ENCODE results near the gene TOLLIP. TPM values are rescaled to one million over a fixed set of nuclear protein-coding genes. Genes with fewer than 3 reads are reported as not detected.
A peak's percentile ranks its signal among the peaks of the same experiment; 100 is the strongest.

TOLLIP gene
- polyA plus RNA-seq, 2 donors = 44.4 to 68.0 TPM

GRCh38 chr11:1262172-1263006 lies 47.0 kb downstream of the TOLLIP start:
- peak overlapping the region; percentile 21 to 80 for H3K27ac ChIP-seq (ENCODE audit: low read depth in 2 of 2, low read length in 1 of 2)
- H3K4me3 ChIP-seq (ENCODE audit: low read depth in 1 of 2, low read length in 2 of 2) = peak overlapping the region; percentile 25 to 42
- 9 to 11% methylated on average over 28 to 31 of the region's 31 CpGs for WGBS, 2 donors
- no peaks in the 10 kb centered on the region for H3K36me3 ChIP-seq (ENCODE audit: control insufficient read depth in 2 of 2, insufficient read depth in 2 of 2, low read length in 1 of 2)
- H3K27me3 ChIP-seq (ENCODE audit: control insufficient read depth in 1 of 2, insufficient read depth in 2 of 2, low read length in 2 of 2) = no peaks in the 10 kb centered on the region
- H3K4me1 ChIP-seq (ENCODE audit: control insufficient read depth in 2 of 2, insufficient read depth in 2 of 2, low read length in 1 of 2) = peaks cover 7 to 10% of the 10 kb centered on the region in 2 donors
- H3K9me3 ChIP-seq (ENCODE audit: control insufficient read depth in 2 of 2, insufficient read depth in 1 of 2, low read depth in 1 of 2, low read length in 1 of 2) = no peaks in the 10 kb centered on the region

GRCh38 chr11:1261241-1262071 lies 48.0 kb downstream of the TOLLIP start:
- H3K27me3 ChIP-seq (ENCODE audit: control insufficient read depth in 1 of 2, insufficient read depth in 2 of 2, low read length in 2 of 2) = no peaks in the 10 kb centered on the region
- H3K9me3 ChIP-seq (ENCODE audit: control insufficient read depth in 2 of 2, insufficient read depth in 1 of 2, low read depth in 1 of 2, low read length in 1 of 2) = no peaks in the 10 kb centered on the region
- no peaks in the 10 kb centered on the region for H3K36me3 ChIP-seq (ENCODE audit: control insufficient read depth in 2 of 2, insufficient read depth in 2 of 2, low read length in 1 of 2)
- H3K4me3 ChIP-seq (ENCODE audit: low read depth in 1 of 2, low read length in 2 of 2) = no peak overlapping the region
- no peak overlapping the region for H3K27ac ChIP-seq (ENCODE audit: low read depth in 2 of 2, low read length in 1 of 2)
- H3K4me1 ChIP-seq (ENCODE audit: control insufficient read depth in 2 of 2, insufficient read depth in 2 of 2, low read length in 1 of 2) = peaks cover 7 to 10% of the 10 kb centered on the region in 2 donors
- WGBS, 2 donors = 80 to 81% methylated on average over 32 to 39 of the region's 39 CpGs

- Histone ChIP-seq H3K4me3 (ENCODE audit: low read depth in 1 of 2, low read length in 2 of 2) (no peak overlapping the region), H3K27ac (ENCODE audit: low read depth in 2 of 2, low read length in 1 of 2) (no peak overlapping the region), H3K9me3 (ENCODE audit: control insufficient read depth in 2 of 2, insufficient read depth in 1 of 2, low read depth in 1 of 2, low read length in 1 of 2) (no peaks in the 10 kb centered on the region), H3K4me1 (ENCODE audit: control insufficient read depth in 2 of 2, insufficient read depth in 2 of 2, low read length in 1 of 2) (peaks cover 7 to 10% of the 10 kb centered on the region in 2 donors), H3K36me3 (ENCODE audit: control insufficient read depth in 2 of 2, insufficient read depth in 2 of 2, low read length in 1 of 2) (no peaks in the 10 kb centered on the region), H3K27me3 (ENCODE audit: control insufficient read depth in 1 of 2, insufficient read depth in 2 of 2, low read length in 2 of 2) (no peaks in the 10 kb centered on the region)
- 82 to 85% methylated on average over 17 of the region's 17 CpGs for WGBS, 2 donors
These were observed 48.8 kb downstream of the TOLLIP start for GRCh38 chr11:1260620-1261019.

- 60 to 67% methylated on average over 6 to 10 of the region's 10 CpGs for WGBS, 2 donors
- H3K36me3 ChIP-seq (ENCODE audit: control insufficient read depth in 2 of 2, insufficient read depth in 2 of 2, low read length in 1 of 2) = no peaks in the 10 kb centered on the region
- no peak overlapping the region for H3K27ac ChIP-seq (ENCODE audit: low read depth in 2 of 2, low read length in 1 of 2)
- peaks cover 7 to 10% of the 10 kb centered on the region in 2 donors for H3K4me1 ChIP-seq (ENCODE audit: control insufficient read depth in 2 of 2, insufficient read depth in 2 of 2, low read length in 1 of 2)
- H3K27me3 ChIP-seq (ENCODE audit: control insufficient read depth in 1 of 2, insufficient read depth in 2 of 2, low read length in 2 of 2) = no peaks in the 10 kb centered on the region
- no peaks in the 10 kb centered on the region for H3K9me3 ChIP-seq (ENCODE audit: control insufficient read depth in 2 of 2, insufficient read depth in 1 of 2, low read depth in 1 of 2, low read length in 1 of 2)
- no peak overlapping the region for H3K4me3 ChIP-seq (ENCODE audit: low read depth in 1 of 2, low read length in 2 of 2)
These were observed 49.4 kb downstream of the TOLLIP start for GRCh38 chr11:1260023-1260501.

GRCh38 chr11:1259561-1259960 lies 49.9 kb downstream of the TOLLIP start:
- H3K27me3 ChIP-seq (ENCODE audit: control insufficient read depth in 1 of 2, insufficient read depth in 2 of 2, low read length in 2 of 2) = no peaks in the 10 kb centered on the region
- H3K36me3 ChIP-seq (ENCODE audit: control insufficient read depth in 2 of 2, insufficient read depth in 2 of 2, low read length in 1 of 2) = no peaks in the 10 kb centered on the region
- no peaks in the 10 kb centered on the region for H3K9me3 ChIP-seq (ENCODE audit: control insufficient read depth in 2 of 2, insufficient read depth in 1 of 2, low read depth in 1 of 2, low read length in 1 of 2)
- WGBS, 2 donors = 81 to 86% methylated on average over 9 of the region's 9 CpGs
- no peak overlapping the region for H3K4me3 ChIP-seq (ENCODE audit: low read depth in 1 of 2, low read length in 2 of 2)
- peaks cover 7 to 10% of the 10 kb centered on the region in 2 donors for H3K4me1 ChIP-seq (ENCODE audit: control insufficient read depth in 2 of 2, insufficient read depth in 2 of 2, low read length in 1 of 2)
- no peak overlapping the region for H3K27ac ChIP-seq (ENCODE audit: low read depth in 2 of 2, low read length in 1 of 2)

- H3K4me1 ChIP-seq (ENCODE audit: control insufficient read depth in 2 of 2, insufficient read depth in 2 of 2, low read length in 1 of 2) = peaks cover 7 to 10% of the 10 kb centered on the region in 2 donors
- no peaks in the 10 kb centered on the region for H3K27me3 ChIP-seq (ENCODE audit: control insufficient read depth in 1 of 2, insufficient read depth in 2 of 2, low read length in 2 of 2)
- no peak overlapping the region for H3K27ac ChIP-seq (ENCODE audit: low read depth in 2 of 2, low read length in 1 of 2)
- WGBS, 2 donors = 49 to 60% methylated on average over 4 to 7 of the region's 7 CpGs
- no peaks in the 10 kb centered on the region for H3K36me3 ChIP-seq (ENCODE audit: control insufficient read depth in 2 of 2, insufficient read depth in 2 of 2, low read length in 1 of 2)
- no peaks in the 10 kb centered on the region for H3K9me3 ChIP-seq (ENCODE audit: control insufficient read depth in 2 of 2, insufficient read depth in 1 of 2, low read depth in 1 of 2, low read length in 1 of 2)
- no peak overlapping the region for H3K4me3 ChIP-seq (ENCODE audit: low read depth in 1 of 2, low read length in 2 of 2)
These were observed 50.4 kb downstream of the TOLLIP start for GRCh38 chr11:1259076-1259461.

- H3K9me3 ChIP-seq (ENCODE audit: control insufficient read depth in 2 of 2, insufficient read depth in 1 of 2, low read depth in 1 of 2, low read length in 1 of 2) = no peaks in the 10 kb centered on the region
- WGBS, 2 donors = 59 to 61% methylated on average over 13 of the region's 13 CpGs
- no peaks in the 10 kb centered on the region for H3K27me3 ChIP-seq (ENCODE audit: control insufficient read depth in 1 of 2, insufficient read depth in 2 of 2, low read length in 2 of 2)
- peaks cover 7 to 10% of the 10 kb centered on the region in 2 donors for H3K4me1 ChIP-seq (ENCODE audit: control insufficient read depth in 2 of 2, insufficient read depth in 2 of 2, low read length in 1 of 2)
- no peak overlapping the region for H3K27ac ChIP-seq (ENCODE audit: low read depth in 2 of 2, low read length in 1 of 2)
- no peak overlapping the region for H3K4me3 ChIP-seq (ENCODE audit: low read depth in 1 of 2, low read length in 2 of 2)
- H3K36me3 ChIP-seq (ENCODE audit: control insufficient read depth in 2 of 2, insufficient read depth in 2 of 2, low read length in 1 of 2) = no peaks in the 10 kb centered on the region
These were observed 50.9 kb downstream of the TOLLIP start for GRCh38 chr11:1258401-1259075.

GRCh38 chr11:1257916-1258315 lies 51.5 kb downstream of the TOLLIP start:
- 80% methylated on average over 16 of the region's 16 CpGs for WGBS, 2 donors
- Histone ChIP-seq H3K4me1 (ENCODE audit: control insufficient read depth in 2 of 2, insufficient read depth in 2 of 2, low read length in 1 of 2) (peaks cover 5 to 8% of the 10 kb centered on the region in 2 donors), H3K36me3 (ENCODE audit: control insufficient read depth in 2 of 2, insufficient read depth in 2 of 2, low read length in 1 of 2) (no peaks in the 10 kb centered on the region)

GRCh38 chr11:1257366-1257765 lies 52.1 kb downstream of the TOLLIP start:
- peaks cover 2 to 6% of the 10 kb centered on the region in 2 donors for H3K4me1 ChIP-seq (ENCODE audit: control insufficient read depth in 2 of 2, insufficient read depth in 2 of 2, low read length in 1 of 2)
- no peaks in the 10 kb centered on the region for H3K9me3 ChIP-seq (ENCODE audit: control insufficient read depth in 2 of 2, insufficient read depth in 1 of 2, low read depth in 1 of 2, low read length in 1 of 2)
- no peak overlapping the region for H3K27ac ChIP-seq (ENCODE audit: low read depth in 2 of 2, low read length in 1 of 2)
- H3K36me3 ChIP-seq (ENCODE audit: control insufficient read depth in 2 of 2, insufficient read depth in 2 of 2, low read length in 1 of 2) = no peaks in the 10 kb centered on the region
- no peak overlapping the region for H3K4me3 ChIP-seq (ENCODE audit: low read depth in 1 of 2, low read length in 2 of 2)
- no peaks in the 10 kb centered on the region for H3K27me3 ChIP-seq (ENCODE audit: control insufficient read depth in 1 of 2, insufficient read depth in 2 of 2, low read length in 2 of 2)
- 85 to 87% methylated on average over 27 of the region's 27 CpGs for WGBS, 2 donors

More at GRCh38 chr11:1257916-1258315, 51.5 kb downstream of the TOLLIP start:
- no peak overlapping the region for H3K27ac ChIP-seq (ENCODE audit: low read depth in 2 of 2, low read length in 1 of 2)
- no peaks in the 10 kb centered on the region for H3K9me3 ChIP-seq (ENCODE audit: control insufficient read depth in 2 of 2, insufficient read depth in 1 of 2, low read depth in 1 of 2, low read length in 1 of 2)
- no peaks in the 10 kb centered on the region for H3K27me3 ChIP-seq (ENCODE audit: control insufficient read depth in 1 of 2, insufficient read depth in 2 of 2, low read length in 2 of 2)
- no peak overlapping the region for H3K4me3 ChIP-seq (ENCODE audit: low read depth in 1 of 2, low read length in 2 of 2)
